K562 (cell line): Measurements from ENCODE around the gene ATCAY. TPM values are rescaled to one million over a fixed set of nuclear protein-coding genes. Genes with fewer than 3 reads are reported as not detected.

Source experiments
- ATAC-seq: fragments of 200-7000 bp; cut with Tn5 transposase; 3 replicates; pipeline ENCODE4 v1.9.1; 2020; ENCODE audit warnings: moderate library complexity
- BruUV-seq: library from RNA; stranded (reverse); fragments of 400-500 nt; replicated peaks from 2 replicates; lab custom pipeline; 2021; lab: Mats Ljungman, UMichigan
- CTCF ChIA-PET: fragments of 300-600 bp; formaldehyde crosslinking; extraction: SDS; loops from one replicate; lab custom pipeline; 2021; ENCODE audit warnings: low intra/inter-chr PET ratio; lab: Yijun Ruan, JAX
- POLR2A ChIA-PET: fragments of 300-600, 350-650 bp; sonication (Branson Sonifier 250); formaldehyde crosslinking; extraction: SDS; loops from one replicate; lab custom pipeline; 2021; ENCODE audit warnings: antibody characterized with exemption, inconsistent platforms; lab: Yijun Ruan, JAX
- DNase-seq, 4 experiments: peaks; one replicate each; pipeline versions ENCODE4 v3.0.0 to v3.0.0-alpha.2; 2011 to 2018; ENCODE audit warnings: low spot score in 3 of 4, mixed read lengths in 3 of 4; ENCODE audit errors: extremely low read depth in 1 of 4
- FAIRE-seq: peaks from 2 replicates; lab custom pipeline; 2011; peaks lifted over from hg19 to GRCh38; lab: Jason Lieb, UNC
- H2AFZ ChIP-seq: 2 replicates; pipeline ENCODE4 v1.6.0; 2011; ENCODE audit warnings: low read depth, low read length, control low read depth, inconsistent platforms
- H3K27ac ChIP-seq: fragments of 200-600 bp; 3 replicates; pipeline ENCODE4 v1.8.0; 2011; ENCODE audit warnings: low read depth, mild to moderate bottlenecking, control low read depth, inconsistent platforms, low read length, moderate library complexity, mixed read lengths; ENCODE audit errors: extremely low read depth
- H3K27me3 ChIP-seq, 2 experiments: fragments of 300-600 bp in 1 of 2; 2 replicates in 1 of 2; 3 replicates in 1 of 2; pipeline versions ENCODE4 v1.6.0 to v1.8.0; 2011; ENCODE audit warnings: inconsistent platforms in 2 of 2, low read length in 2 of 2, mild to moderate bottlenecking in 1 of 2, mixed read lengths in 1 of 2, moderate library complexity in 1 of 2; ENCODE audit not compliant: control insufficient read depth in 2 of 2, insufficient read depth in 2 of 2
- H3K36me3 ChIP-seq: fragments of 300-600 bp; 3 replicates; pipeline ENCODE4 v1.8.0; 2011; ENCODE audit warnings: mild to moderate bottlenecking, low read length, inconsistent platforms; ENCODE audit not compliant: control insufficient read depth, insufficient read depth
- H3K4me1 ChIP-seq, 2 experiments: fragments of 200-600 bp in 1 of 2; replicated peaks in 1 of 2; 2 replicates in 1 of 2; 3 replicates in 1 of 2; pipeline versions ENCODE4 v1.5.1 to v1.8.0; 2011; ENCODE audit warnings: inconsistent platforms in 2 of 2, low read length in 2 of 2, mild to moderate bottlenecking in 1 of 2, mixed read lengths in 1 of 2, moderate library complexity in 1 of 2; ENCODE audit not compliant: control insufficient read depth in 2 of 2, insufficient read depth in 2 of 2
- H3K4me2 ChIP-seq: 2 replicates; pipeline ENCODE4 v1.6.1; 2011; ENCODE audit warnings: low read length, control low read depth, inconsistent platforms, mixed read lengths; ENCODE audit not compliant: insufficient read depth
- H3K4me3 ChIP-seq: fragments of 200-600 bp; sonication (generic), shearing (Covaris generic); 2 replicates; pipeline ENCODE4 v1.5.1; 2016; ENCODE audit warnings: control low read depth, inconsistent platforms
- H3K79me2 ChIP-seq: fragments of 200-600 bp; 3 replicates; pipeline ENCODE4 v1.8.0; 2011; ENCODE audit warnings: low read length, inconsistent platforms; ENCODE audit not compliant: control insufficient read depth, insufficient read depth
- H3K9ac ChIP-seq, 2 experiments: 2 replicates each; pipeline versions ENCODE4 v1.6.0 to v1.6.1; 2011; ENCODE audit warnings: low read depth in 2 of 2, low read length in 2 of 2, control low read depth in 1 of 2, inconsistent platforms in 1 of 2, mild to moderate bottlenecking in 1 of 2, mixed read lengths in 1 of 2; ENCODE audit not compliant: insufficient read depth in 1 of 2
- H3K9me1 ChIP-seq: one replicate; pipeline ENCODE4 v1.6.0; 2011; ENCODE audit warnings: inconsistent platforms, mild to moderate bottlenecking, low read length, moderate library complexity; ENCODE audit not compliant: control insufficient read depth, insufficient read depth
- H3K9me3 ChIP-seq: replicated peaks from 2 replicates; pipeline ENCODE4 v1.5.1; 2011; ENCODE audit warnings: low read depth, low read length, inconsistent platforms; ENCODE audit not compliant: control insufficient read depth, insufficient read depth
- H4K20me1 ChIP-seq: replicated peaks from 2 replicates; pipeline ENCODE4 v1.6.1; 2011; ENCODE audit warnings: low read length, inconsistent platforms, mixed read lengths; ENCODE audit not compliant: control insufficient read depth, insufficient read depth
- ARID3B ChIP-seq: fragments of 250-450 bp; sonication (Bioruptor Pico); IDR thresholded peaks from 2 replicates; pipeline ENCODE4 v1.4.0; 2020; ENCODE audit warnings: borderline replicate concordance
- CXXC5 ChIP-seq: fragments of 250-450 bp; sonication (Bioruptor Pico); IDR thresholded peaks from 2 replicates; pipeline ENCODE4 v1.8.0; 2022; ENCODE audit warnings: inconsistent platforms, mild to moderate bottlenecking, moderate library complexity
- DDX20 ChIP-seq: fragments of 450-650 bp; IDR thresholded peaks from 2 replicates; pipeline ENCODE4 v1.6.1; 2016; ENCODE audit warnings: missing genetic modification characterization, low read depth, mild to moderate bottlenecking, missing compliant biosample characterization, moderate library complexity
- ETS2 ChIP-seq: IDR thresholded peaks from 2 replicates; pipeline ENCODE4 v1.6.1; 2016; ENCODE audit warnings: borderline replicate concordance, missing genetic modification characterization, mild to moderate bottlenecking, moderate library complexity, missing compliant biosample characterization; ENCODE audit not compliant: poor library complexity, severe bottlenecking
- KLF13 ChIP-seq: fragments of 450-650 bp; IDR thresholded peaks from 2 replicates; pipeline ENCODE4 v1.6.1; 2016; ENCODE audit warnings: missing genetic modification characterization, low read depth, mild to moderate bottlenecking, missing compliant biosample characterization, moderate library complexity, borderline replicate concordance
- NFXL1 ChIP-seq: fragments of 450-650 bp; formaldehyde crosslinking; IDR thresholded peaks from 2 replicates; pipeline ENCODE4 v1.4.0; 2021; ENCODE audit warnings: mild to moderate bottlenecking
- POLR3G ChIP-seq: IDR thresholded peaks from 2 replicates; pipeline ENCODE4 v1.6.1; 2011; ENCODE audit not compliant: insufficient read length, insufficient replicate concordance; ENCODE audit errors: extremely low read depth
- TRIM28 ChIP-seq: fragments of 450-650 bp; IDR thresholded peaks from 2 replicates; pipeline ENCODE4 v1.6.1; 2017
- ZFPM2 ChIP-seq: fragments of 250-450 bp; sonication (Bioruptor Pico); IDR thresholded peaks from 2 replicates; pipeline ENCODE4 v1.5.1; 2022; ENCODE audit warnings: mild to moderate bottlenecking
- ZMIZ1 ChIP-seq, 2 experiments: fragments of 150-350 bp in 1 of 2; IDR thresholded peaks; 2 replicates each; pipeline ENCODE4 v1.6.1; 2012 to 2016; ENCODE audit warnings: low read depth in 2 of 2, low read length in 2 of 2, mild to moderate bottlenecking in 1 of 2, moderate library complexity in 1 of 2
- ZNF239 ChIP-seq: fragments of 250-450 bp; sonication (Bioruptor Pico); IDR thresholded peaks from 2 replicates; pipeline ENCODE4 v1.4.0; 2020; ENCODE audit warnings: mild to moderate bottlenecking
- ZNF41 ChIP-seq: fragments of 250-450 bp; sonication (Bioruptor Pico); conservative IDR thresholded peaks from 2 replicates; pipeline ENCODE4 v1.4.0; 2020; ENCODE audit warnings: mild to moderate bottlenecking
- ZNF507 ChIP-seq: conservative IDR thresholded peaks from 2 replicates; pipeline ENCODE4 v1.6.1; 2017; ENCODE audit warnings: missing genetic modification characterization, missing compliant biosample characterization
- ZNF57 ChIP-seq: fragments of 450-650 bp; formaldehyde crosslinking; IDR thresholded peaks from 2 replicates; pipeline ENCODE4 v1.4.0; 2020; ENCODE audit warnings: mild to moderate bottlenecking, moderate library complexity
- ZNF583 ChIP-seq: fragments of 250-450 bp; sonication (Bioruptor Pico); IDR thresholded peaks from 2 replicates; pipeline ENCODE4 v1.4.0; 2020
- ZNF717 ChIP-seq: fragments of 250-450 bp; sonication (Bioruptor Pico); IDR thresholded peaks from 2 replicates; pipeline ENCODE4 v1.5.0; 2021
- ZSCAN32 ChIP-seq: fragments of 450-650 bp; formaldehyde crosslinking; IDR thresholded peaks from 2 replicates; pipeline ENCODE4 v1.4.0; 2020; ENCODE audit warnings: mild to moderate bottlenecking, moderate library complexity
- WGBS: fragments of 100-300 bp; shearing (Covaris generic); methylation state at CpG from one replicate; pipeline ENCODE4 v1.1.6; 2016; ENCODE audit warnings: low coverage, mixed read lengths; ENCODE audit not compliant: insufficient coverage; ENCODE audit errors: missing lambda C conversion rate; 5-methylcytosine and 5-hydroxymethylcytosine counted together
- in situ Hi-C: fragments of 300-500 bp; cut with MboI; formaldehyde crosslinking; loops from 4 replicates; pipeline ENCODE4 v1.15.0; 2018; ENCODE audit warnings: inconsistent platforms, mixed read lengths
- intact Hi-C: fragments of 100-400 bp; cut with micrococcal nuclease; formaldehyde crosslinking; loops from 2 replicates; pipeline ENCODE4 v1.14.2; 2022
- polyA plus RNA-seq, 8 experiments: library from polyadenylated mRNA; depleted of rRNA in 4 of 8; stranded (reverse) in 5 of 8; unstranded in 3 of 8; fragments of >200 nt; fragmentation: Nextera tagmentation in 2 of 8; fragmentation: Illumina TruSeq in 1 of 8; extraction: Ambion mirVana in 2 of 8; extraction: Trizol in 1 of 8; gene quantifications; 2 replicates each; pipeline versions ENCODE4 v1.2.1 to v1.2.3, GENCODE V29; 2011 to 2014; ENCODE audit warnings: inconsistent platforms in 1 of 8, missing spikeins in 1 of 8
- total RNA-seq, 7 experiments: library from RNA; depleted of rRNA in 6 of 7; stranded (reverse); fragments of >200 nt in 6 of 7; fragmentation: Illumina TruSeq in 2 of 7; extraction: Trizol in 2 of 7; gene quantifications; 2 replicates each; pipeline versions ENCODE4 v1.2.1 to v1.2.3, GENCODE V29; 2011 to 2021; ENCODE audit warnings: low replicate concordance in 1 of 7

The ATCAY gene
- total and polyA plus RNA-seq, 9 of the 15 experiments (the other 6 are each of a cell fraction or from before 2014, with no cell fraction given): not detected

DNA sequence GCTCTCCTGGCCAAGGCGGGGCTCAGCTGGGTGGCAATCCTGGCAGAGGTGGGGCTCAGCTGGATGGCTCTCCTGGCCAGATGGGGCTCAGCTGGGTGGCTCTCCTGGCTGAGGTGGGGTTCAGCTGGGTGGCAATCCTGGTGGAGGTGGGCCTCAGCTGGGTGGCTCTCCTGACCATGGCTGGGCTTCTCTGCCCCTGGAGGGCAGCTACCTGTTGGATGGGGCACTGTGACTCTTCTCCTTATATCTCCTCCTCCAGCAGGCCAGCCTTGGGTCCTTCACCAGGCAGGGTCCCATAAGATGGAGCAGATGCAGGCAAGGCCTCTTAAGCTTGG is 28.3 kb upstream of the ATCAY start:
- H3K9me3 ChIP-seq: no peaks in the 10 kb centered on the region
- ChIA-PET CTCF (interaction anchor here (0.5 to 1.2 kb wide), 4 partner anchors 118 to 352 kb away, joined by 3 to 6 read pairs (median 4); partner anchors contain the start of gene PIAS4), POLR2A (interaction anchor here (0.6 to 1.4 kb wide), 3 partner anchors 12 to 73 kb away, joined by 3 to 5 read pairs (median 4); no protein-coding TSS in a partner anchor)
- no peak overlapping the region for H3K27ac ChIP-seq
- FAIRE-seq: no peak
- no peaks in the 10 kb centered on the region for H3K79me2 ChIP-seq
- BruUV-seq: no TSS peak
- no peak overlapping the region for H3K4me3 ChIP-seq
- H3K27me3 ChIP-seq: peaks cover 0 to 6% of the 10 kb centered on the region in 2 experiments; a peak in 1 of 5 replicates
- H3K36me3 ChIP-seq: no peaks in the 10 kb centered on the region
- 80% methylated on average over 1 of the region's 1 CpG for WGBS
- no peaks in the 10 kb centered on the region for H3K9me1 ChIP-seq
- no peak overlapping the region for H3K4me2 ChIP-seq
- in situ Hi-C loops (no loop called here), intact Hi-C loops (loop anchor here (1.0 to 2.0 kb wide), 2 partner anchors 135 to 352 kb away; no protein-coding TSS in a partner anchor)
- H4K20me1 ChIP-seq: no peaks in the 10 kb centered on the region; the same call in 1 of the 2 replicates
- H3K9ac ChIP-seq: peak overlapping the region in 1 of 2 experiments; percentile 28; a peak in 1 of 4 replicates
- ATAC-seq: no peak
- TF ChIP-seq DDX20 (no peak), ZFPM2 (CRISPR knock-in tag) (no peak), KLF13 (tag) (no peak), POLR3G (no peak), ZNF41 (CRISPR knock-in tag) (no peak), ZMIZ1 (IDR thresholded peaks at IDR 0.05; ENCODE audit: low read depth in 2 of 2, low read length in 2 of 2) (no peak), NFXL1 (CRISPR knock-in tag) (no peak), ZNF239 (no peak), TRIM28 (no peak), CXXC5 (CRISPR knock-in tag) (no peak), ZNF57 (no peak), ZNF717 (CRISPR knock-in tag) (no peak), ZNF507 (tag) (no peak), ZNF583 (CRISPR knock-in tag) (no peak), ETS2 (tag) (no peak), ZSCAN32 (CRISPR knock-in tag) (no peak), ARID3B (CRISPR knock-in tag) (no peak)
- no peak for DNase-seq
- peaks cover 18 to 42% of the 10 kb centered on the region in 2 experiments; a peak in 4 of 5 replicates for H3K4me1 ChIP-seq
- no peak overlapping the region for H2AFZ ChIP-seq
